Measurements from ENCODE around the gene SLC14A1. TPM values are rescaled to one million over a fixed set of nuclear protein-coding genes. Genes with fewer than 3 reads are reported as not detected.

SLC14A1 gene
- total and polyA plus RNA-seq, 2 experiments from 2014 or later, result 0.21 to 0.53 TPM

- Histone ChIP-seq H3K4me2 (no peak overlapping the region), H3K27me3 (ENCODE audit: insufficient read depth) (no peaks in the 10 kb centered on the region), H3K4me1 (ENCODE audit: insufficient read depth) (no peaks in the 10 kb centered on the region), H3F3A (replicated peaks; ENCODE audit: low read depth) (peaks cover 5% of the 10 kb centered on the region; the same call in 1 of the 2 replicates), H3K4me3 (no peak overlapping the region), H3K36me3 (ENCODE audit: insufficient read depth) (0 out of 2 replicates have a peak, but pooled peaks cover 4% of the 10 kb centered on the region), H3K27ac (ENCODE audit: low read depth) (no peak overlapping the region), H3K9me2 (ENCODE audit: insufficient read depth) (no peaks in the 10 kb centered on the region), H2AFZ (no peak overlapping the region), H4K20me1 (replicated peaks; ENCODE audit: insufficient read depth) (no peaks in the 10 kb centered on the region), H3K79me2 (replicated peaks; ENCODE audit: insufficient read depth) (no peaks in the 10 kb centered on the region)
- DNase-seq (ENCODE audit: low spot score) (no peak), ATAC-seq (no peak)
- TF ChIP-seq POLR2AphosphoS5 (IDR thresholded peaks at IDR 0.05; ENCODE audit: low read depth) (no peak), CREB1 (CRISPR knock-in tag; IDR thresholded peaks at IDR 0.05; ENCODE audit: low read depth) (no peak), ETS1 (IDR thresholded peaks at IDR 0.05) (no peak), ZNF114 (CRISPR knock-in tag; IDR thresholded peaks at IDR 0.05) (no peak), ZNF331 (CRISPR knock-in tag; IDR thresholded peaks at IDR 0.05; ENCODE audit: low read depth) (no peak), EZH2phosphoT487 (IDR thresholded peaks at IDR 0.05; ENCODE audit: unreplicated experiment) (no peak), NANOG (IDR thresholded peaks at IDR 0.05; ENCODE audit: borderline replicate concordance) (no peak), STAT1 (IDR thresholded peaks at IDR 0.05; ENCODE audit: unreplicated experiment) (no peak)
- H3K4me1 Mint-ChIP-seq, result peaks cover 9% of the 10 kb centered on the region
- no peak overlapping the region for H3K27ac Mint-ChIP-seq
- H3K4me3 Mint-ChIP-seq, result no peak overlapping the region
- H3K36me3 Mint-ChIP-seq (ENCODE audit: low read depth), result peaks cover 9% of the 10 kb centered on the region; the same call in 2 of the 3 replicates
- H3K27me3 Mint-ChIP-seq (ENCODE audit: insufficient read depth, low read depth, poor library complexity), result peaks cover 8% of the 10 kb centered on the region
- H3K9me3 Mint-ChIP-seq, result peaks cover 9% of the 10 kb centered on the region
These were observed 64.9 kb downstream of the SLC14A1 start for GRCh38 chr18:45788861-45789260.

GRCh38 chr18:45792506-45793263 is 68.7 kb downstream of the SLC14A1 start:
- Histone ChIP-seq H3K4me1 (ENCODE audit: insufficient read depth) (no peaks in the 10 kb centered on the region), H3K4me3 (no peak overlapping the region), H2AFZ (no peak overlapping the region), H4K20me1 (replicated peaks; ENCODE audit: insufficient read depth) (no peaks in the 10 kb centered on the region), H3K27ac (ENCODE audit: low read depth) (no peak overlapping the region), H3F3A (replicated peaks; ENCODE audit: low read depth) (peaks cover 5% of the 10 kb centered on the region; the same call in 1 of the 2 replicates), H3K36me3 (ENCODE audit: insufficient read depth) (0 out of 2 replicates have a peak, but pooled peaks cover 4% of the 10 kb centered on the region), H3K9me2 (ENCODE audit: insufficient read depth) (no peaks in the 10 kb centered on the region), H3K27me3 (ENCODE audit: insufficient read depth) (no peaks in the 10 kb centered on the region), H3K4me2 (no peak overlapping the region), H3K79me2 (replicated peaks; ENCODE audit: insufficient read depth) (no peaks in the 10 kb centered on the region)
- Mint-ChIP-seq H3K4me3 (no peak overlapping the region), H3K36me3 (ENCODE audit: low read depth) (peaks cover 10% of the 10 kb centered on the region; the same call in 2 of the 3 replicates), H3K27ac (no peak overlapping the region), H3K9me3 (peaks cover 19% of the 10 kb centered on the region), H3K27me3 (ENCODE audit: insufficient read depth, low read depth, poor library complexity) (peaks cover 4% of the 10 kb centered on the region), H3K4me1 (peaks cover 9% of the 10 kb centered on the region)
- DNase-seq (ENCODE audit: low spot score), result no peak
- ATAC-seq, result no peak
- TF ChIP-seq STAT1 (IDR thresholded peaks at IDR 0.05; ENCODE audit: unreplicated experiment) (no peak), REST (IDR thresholded peaks at IDR 0.05; ENCODE audit: unreplicated experiment) (no peak), CREB1 (CRISPR knock-in tag; IDR thresholded peaks at IDR 0.05; ENCODE audit: low read depth) (no peak), POLR2AphosphoS5 (IDR thresholded peaks at IDR 0.05; ENCODE audit: low read depth) (no peak), ZNF331 (CRISPR knock-in tag; IDR thresholded peaks at IDR 0.05; ENCODE audit: low read depth) (no peak), NANOG (IDR thresholded peaks at IDR 0.05; ENCODE audit: borderline replicate concordance) (no peak), CTCF (conservative IDR thresholded peaks at IDR 0.05; ENCODE audit: low read depth in 2 of 2) (no peak), ZNF114 (CRISPR knock-in tag; IDR thresholded peaks at IDR 0.05) (no peak), EZH2 (IDR thresholded peaks at IDR 0.05; ENCODE audit: low read depth, unreplicated experiment) (no peak)

Data from GM23338 (cell line).